GM18909 (cell line): ENCODE data around the gene MTTP.

Experiments
- ATAC-seq: cut with Tn5 transposase; IDR thresholded peaks from one replicate; pipeline ENCODE4 v1.9.1; 2021; ENCODE audit warnings: mild to moderate bottlenecking; ENCODE audit not compliant: unreplicated experiment, poor library complexity

The MTTP gene

DNA sequence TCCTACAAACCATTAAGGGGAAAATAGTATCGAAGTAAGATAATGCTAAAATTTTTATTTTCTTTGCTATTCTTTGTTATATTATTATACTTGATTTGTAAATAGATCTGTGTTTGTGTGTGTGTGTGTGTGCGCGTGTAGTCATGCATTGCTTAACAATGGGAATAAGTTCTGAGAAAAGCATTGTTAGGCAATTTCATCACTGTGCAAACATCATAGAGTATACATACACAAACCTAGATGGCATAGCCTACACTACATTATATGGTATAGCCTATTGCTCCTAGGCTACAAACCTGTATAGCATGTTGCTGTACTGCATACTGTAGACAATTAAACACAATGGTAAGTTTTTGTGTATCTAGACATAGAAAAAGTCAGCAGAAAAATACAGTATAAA is 17.1 kb downstream of the MTTP start:
- no peak for ATAC-seq

DNA sequence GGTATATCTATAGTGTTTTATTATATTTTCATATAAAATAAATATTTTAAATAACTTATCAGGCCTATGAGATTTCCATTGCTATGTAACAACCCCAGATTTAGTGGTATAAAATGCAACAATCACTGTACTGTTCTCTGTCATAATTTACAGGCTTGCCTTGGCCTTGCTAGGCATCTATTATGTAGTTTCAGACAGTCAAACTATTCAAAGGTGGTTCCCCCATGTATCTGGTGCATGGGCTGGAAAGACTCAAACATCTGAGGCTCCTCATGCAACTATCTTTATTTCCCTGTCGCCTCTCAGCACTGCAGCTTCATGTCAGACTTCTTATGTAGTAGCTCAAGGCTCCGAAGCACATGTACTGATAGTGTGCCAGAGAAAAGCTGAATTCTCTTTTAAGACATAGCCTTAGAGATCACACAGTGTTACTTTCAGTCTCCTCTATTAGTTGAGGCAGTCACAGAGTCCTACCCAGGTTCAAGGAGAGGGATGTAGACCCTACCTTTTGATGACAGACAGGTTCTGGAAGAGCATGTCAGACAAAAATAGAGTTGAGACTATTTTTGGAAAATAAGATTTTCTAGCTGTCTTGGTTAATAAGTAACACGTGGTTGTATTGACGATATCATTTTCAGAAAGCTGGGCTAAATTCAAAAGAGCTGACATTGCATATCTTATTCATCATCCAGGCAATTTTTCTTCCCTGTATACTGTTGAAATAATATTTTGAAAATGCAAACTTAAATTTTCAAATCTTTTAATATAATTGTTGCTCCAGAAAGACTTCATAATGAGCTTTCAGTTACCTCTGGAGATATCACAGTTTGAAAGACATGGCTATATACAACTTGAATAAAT is 19.4 kb downstream of the MTTP start:
- peak; percentile 89 for ATAC-seq

DNA sequence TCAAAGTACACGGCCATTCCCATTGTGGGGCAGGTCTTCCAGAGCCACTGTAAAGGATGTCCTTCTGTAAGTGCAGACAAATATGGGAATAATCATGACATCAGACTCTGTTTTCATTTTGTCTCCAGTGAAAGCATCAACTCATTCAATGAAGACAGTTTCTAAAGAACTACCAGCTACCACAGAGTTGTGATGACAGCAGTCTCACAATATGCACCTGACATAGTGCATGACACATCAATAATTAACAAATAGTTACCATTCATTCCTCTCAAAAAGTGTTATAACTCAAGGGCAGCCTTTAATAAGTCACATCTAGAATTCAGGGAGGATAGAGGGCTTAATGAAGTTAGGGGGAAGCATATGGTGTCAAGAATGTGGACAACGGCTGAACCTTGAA is 20.2 kb downstream of the MTTP start:
- peak; percentile 50 for ATAC-seq

DNA sequence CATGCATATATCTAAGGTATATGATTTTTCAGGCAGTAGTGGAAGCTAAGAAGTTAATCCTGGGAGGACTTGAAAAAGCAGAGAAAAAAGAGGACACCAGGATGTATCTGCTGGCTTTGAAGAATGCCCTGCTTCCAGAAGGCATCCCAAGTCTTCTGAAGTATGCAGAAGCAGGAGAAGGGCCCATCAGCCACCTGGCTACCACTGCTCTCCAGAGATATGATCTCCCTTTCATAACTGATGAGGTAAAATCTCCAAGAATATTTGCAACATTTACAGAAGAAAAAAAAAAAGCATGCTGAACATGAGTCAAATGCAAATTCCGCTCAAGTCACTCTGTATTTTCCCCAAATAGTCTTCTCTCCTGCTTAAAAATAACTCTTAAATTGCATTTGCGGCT is 32.1 kb downstream of the MTTP start:
- no peak for ATAC-seq

DNA sequence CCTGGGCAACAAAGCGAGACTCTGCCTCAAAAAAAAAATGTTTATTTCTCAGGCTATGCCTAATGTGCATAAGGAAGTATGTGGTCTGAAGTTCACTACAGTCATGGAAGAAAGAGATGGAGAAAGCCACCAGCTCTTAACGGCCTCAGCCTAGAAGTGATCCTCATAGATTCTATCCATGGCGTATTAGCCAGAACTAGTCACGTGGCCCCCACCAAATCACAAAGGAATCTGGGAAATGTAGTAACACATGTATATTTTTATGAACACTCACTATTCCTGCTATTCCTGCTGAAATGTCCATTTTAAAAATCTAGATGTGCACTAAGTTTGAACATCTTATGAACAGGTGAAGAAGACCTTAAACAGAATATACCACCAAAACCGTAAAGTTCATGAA is 33.8 kb downstream of the MTTP start:
- no peak for ATAC-seq

DNA sequence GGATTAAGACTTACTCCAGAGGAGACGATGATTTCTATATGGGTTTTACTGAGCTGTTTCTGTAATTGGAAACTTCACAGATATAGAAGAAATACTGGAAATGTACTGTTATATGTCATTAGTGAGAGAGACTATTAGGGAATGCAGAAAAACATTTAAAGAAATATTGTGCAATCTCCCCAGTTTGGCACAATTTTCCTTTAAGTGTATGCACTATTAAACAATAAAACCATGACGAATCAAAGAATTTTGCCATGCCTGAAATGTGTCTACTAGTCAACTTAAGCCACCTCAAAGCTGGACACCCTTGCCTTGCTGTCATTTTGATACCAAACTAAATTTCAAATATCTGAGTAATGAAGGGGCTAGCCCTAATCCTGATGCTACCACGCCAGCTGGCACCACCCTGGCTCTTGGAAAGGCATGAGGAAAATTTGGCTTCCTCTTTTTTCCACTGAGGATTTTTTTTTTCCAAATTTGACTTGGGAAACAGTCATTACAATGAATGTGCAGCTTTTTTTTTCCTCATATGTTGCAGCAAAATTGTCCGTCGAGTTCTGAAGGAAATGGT is 36.1 kb downstream of the MTTP start:
- no peak for ATAC-seq

DNA sequence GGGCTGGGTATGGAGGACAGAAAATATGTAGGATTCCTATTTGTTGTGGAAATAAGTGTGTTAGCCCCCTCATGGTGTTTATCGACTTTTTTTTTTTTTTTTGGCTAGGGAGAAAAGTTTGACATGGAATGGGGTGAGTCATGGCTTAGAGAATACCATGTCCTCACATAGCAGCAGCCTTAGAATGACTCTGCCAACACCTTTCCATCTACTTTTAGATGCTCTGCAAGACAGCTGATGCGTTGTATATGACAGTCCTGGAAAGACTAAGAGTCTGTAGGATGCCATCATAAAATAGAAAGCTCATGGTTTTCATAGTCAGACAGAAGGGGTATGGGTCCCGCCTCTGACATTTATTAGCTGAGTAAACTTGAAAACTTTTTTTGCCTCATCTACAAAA is 37.7 kb downstream of the MTTP start:
- ATAC-seq = no peak

DNA sequence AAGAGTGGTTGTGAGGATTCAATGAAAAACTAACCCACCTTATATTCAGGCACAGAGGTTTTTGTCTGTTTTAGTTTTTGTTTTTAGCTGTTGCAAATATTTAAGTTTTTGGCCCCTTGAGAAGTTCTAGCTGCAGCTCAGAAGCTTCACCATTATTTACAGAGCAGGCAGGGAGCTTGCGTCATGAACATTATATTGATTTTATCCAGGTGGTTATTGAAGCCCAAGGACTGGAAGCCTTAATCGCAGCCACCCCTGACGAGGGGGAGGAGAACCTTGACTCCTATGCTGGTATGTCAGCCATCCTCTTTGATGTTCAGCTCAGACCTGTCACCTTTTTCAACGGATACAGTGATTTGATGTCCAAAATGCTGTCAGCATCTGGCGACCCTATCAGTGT is 38.1 kb downstream of the MTTP start:
- no peak for ATAC-seq

DNA sequence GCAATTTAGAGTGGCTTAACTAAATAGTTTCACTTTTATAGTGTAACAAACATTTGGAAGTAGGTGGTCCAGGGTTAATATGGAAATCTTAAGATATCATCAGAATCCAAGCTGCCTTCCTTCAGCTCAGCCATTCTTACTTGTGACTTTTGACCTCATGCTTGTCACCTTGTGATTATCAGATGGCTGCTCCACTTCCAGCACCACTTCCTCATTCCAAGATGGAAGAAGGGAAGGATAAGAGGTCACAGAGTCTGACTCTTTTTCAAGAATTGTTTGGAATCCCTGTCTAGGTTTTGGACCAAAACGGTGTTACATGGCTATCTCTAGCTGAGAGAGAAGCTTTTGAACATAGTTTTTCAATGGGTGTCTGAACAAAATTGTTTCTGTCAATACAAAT is 39.9 kb downstream of the MTTP start:
- ATAC-seq = no peak

DNA sequence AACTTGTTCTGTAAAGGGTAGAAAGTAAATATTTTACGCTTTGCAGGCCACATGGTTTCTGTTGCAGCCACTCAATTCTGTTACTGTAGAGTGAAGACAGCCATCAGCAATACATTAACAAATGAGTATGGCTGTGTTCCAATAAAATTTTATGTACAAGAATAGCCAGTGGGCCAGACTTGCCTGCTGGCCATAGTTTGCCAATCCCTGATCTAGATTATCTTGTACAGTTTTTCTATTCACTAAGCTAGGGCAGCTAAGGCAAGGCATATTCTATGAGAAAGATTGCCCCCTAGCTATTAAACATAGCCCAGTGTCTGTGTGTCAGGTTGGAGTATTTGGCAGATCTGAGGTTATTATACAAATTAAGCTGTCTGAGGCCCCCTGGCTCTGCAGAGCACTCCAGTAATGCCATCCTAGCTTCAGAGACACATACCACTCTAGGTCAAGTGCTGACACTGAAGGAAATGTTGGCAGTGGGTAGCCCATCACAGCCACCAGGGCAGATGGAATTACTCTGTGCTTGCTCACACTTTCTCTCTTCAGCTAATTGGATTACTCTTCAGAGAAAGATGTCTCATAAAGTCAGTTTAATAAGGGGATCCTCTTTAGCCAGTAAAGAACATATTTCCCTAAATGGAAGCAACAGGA is 40.7 kb downstream of the MTTP start:
- no peak for ATAC-seq

DNA sequence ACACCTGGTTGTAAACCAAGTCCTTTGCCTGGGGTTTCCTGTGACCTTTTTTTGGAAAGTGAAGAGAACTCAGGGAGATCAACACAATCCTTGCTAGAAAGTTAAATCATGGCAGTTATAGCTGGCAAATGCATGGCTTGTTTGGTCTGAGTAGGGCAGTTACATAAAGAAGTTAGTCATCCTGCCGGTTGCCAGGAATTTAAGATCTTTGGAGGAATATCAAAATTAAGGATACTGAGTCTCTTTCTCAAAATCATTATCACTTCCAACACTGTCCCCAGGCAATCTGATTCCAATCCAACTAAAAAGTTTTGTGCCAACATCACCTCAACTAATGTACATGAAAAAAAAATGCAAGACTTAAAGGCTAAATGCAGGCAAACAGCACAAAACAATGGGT is 42.8 kb downstream of the MTTP start:
- ATAC-seq = no peak

DNA sequence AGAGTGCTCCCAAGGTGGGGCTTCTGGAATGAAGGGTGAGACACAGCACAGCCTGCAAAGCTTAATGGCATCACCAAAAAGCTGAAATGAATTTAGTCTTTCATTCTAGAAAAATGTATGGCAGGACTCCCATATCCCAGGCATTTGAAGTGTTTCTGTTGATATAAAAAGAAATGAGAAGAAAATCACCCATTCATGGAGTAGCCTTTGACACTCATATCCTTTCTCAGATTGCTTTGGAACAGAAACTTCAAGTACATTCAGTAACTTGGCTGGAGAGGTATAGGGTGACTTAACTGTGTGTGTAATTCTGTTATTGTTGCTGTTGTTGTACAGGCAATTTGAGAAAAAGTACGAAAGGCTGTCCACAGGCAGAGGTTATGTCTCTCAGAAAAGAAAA is 47.7 kb downstream of the MTTP start:
- ATAC-seq = no peak

DNA sequence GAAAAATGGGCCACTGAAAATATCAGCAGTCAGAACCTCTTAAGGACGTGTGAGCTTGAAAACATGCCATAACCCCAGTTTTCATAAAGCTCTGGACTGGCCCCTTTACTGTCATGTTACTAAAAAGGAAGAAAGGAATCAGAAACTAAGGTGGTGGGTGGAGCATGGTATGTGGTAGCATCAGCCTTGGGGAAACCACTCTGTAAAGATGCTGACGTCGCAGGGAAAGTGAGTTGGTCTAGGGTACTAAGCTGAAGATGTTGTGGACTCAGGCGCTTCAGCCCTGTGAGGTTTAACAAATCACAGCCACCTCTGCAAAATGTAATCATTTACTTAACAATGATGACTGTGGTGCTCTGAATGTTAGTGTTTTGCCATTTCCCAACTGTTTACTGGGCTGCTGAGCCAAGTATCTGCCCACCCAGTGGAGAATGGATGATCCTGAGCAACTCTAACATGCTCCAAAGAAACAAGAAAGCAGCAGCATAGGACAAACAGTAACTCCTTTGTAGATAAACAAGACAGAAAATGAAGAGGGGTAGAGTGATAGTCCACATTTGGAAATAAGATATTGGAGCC is 49.6 kb downstream of the MTTP start:
- peak; percentile 59 for ATAC-seq

DNA sequence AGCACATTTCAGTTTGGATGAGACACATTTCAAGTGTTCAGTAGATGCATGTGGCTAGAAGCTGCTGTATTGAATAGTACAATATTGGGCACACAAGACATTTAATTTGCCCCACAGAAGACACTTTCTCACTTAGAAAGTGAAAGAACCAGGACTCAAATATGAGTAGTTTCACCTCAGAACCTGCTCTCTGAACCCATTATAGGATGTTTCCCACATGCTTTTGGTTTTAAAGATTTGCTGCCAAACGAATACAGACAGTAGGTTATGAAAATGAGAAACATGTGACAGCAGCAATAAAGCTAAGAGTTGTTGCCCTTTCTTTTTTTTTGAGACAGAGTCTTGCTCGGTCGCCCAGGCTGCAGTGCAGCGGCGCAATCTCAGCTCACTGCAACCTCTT is 50.7 kb downstream of the MTTP start:
- ATAC-seq = peak; percentile 60

DNA sequence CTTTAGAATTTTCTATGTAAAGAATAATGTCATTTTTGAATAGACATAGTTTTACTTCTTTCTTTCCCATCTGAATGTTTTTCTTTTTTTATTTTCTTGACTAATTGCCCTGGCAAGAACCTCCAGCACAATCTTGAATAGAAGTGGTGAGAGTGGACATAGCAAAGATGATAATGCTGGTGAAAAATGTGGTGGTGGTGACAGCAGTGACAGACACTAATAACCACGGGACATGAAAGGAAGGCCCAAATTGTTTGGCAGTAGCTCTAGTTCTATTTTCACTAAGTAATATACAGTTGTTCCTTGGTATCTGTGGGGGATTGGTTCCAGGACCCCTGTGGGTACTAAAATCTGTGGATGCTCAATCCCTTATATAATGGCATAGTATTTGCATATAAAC is 53.4 kb downstream of the MTTP start:
- no peak for ATAC-seq

DNA sequence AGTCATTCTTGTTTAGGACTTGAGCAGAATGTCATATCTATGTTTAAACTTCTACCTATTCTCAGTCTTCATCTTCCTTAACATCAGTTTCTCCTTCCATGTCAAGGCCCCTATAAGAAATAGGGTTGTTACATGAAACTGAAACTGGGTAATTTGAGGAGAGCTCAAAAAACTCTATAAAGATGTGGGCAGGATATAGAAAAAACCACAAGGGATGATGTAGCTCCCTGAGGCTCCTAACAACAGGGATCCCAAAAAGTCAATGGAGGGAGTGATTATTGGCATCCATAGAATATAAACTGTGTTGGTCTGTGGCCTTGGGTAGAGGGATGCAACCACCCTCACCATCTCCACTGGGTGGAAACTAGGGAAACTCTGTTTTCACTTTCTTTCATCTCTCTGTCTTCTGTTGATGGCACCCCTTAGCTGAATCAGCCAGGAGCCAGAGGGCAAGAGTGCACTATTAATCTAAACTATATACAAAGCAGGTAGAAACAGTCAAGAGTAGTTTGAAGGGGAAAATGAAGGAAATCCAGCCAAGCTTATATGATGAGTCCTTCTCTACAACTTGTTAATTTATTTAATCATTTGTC is 55.4 kb downstream of the MTTP start:
- ATAC-seq = no peak

DNA sequence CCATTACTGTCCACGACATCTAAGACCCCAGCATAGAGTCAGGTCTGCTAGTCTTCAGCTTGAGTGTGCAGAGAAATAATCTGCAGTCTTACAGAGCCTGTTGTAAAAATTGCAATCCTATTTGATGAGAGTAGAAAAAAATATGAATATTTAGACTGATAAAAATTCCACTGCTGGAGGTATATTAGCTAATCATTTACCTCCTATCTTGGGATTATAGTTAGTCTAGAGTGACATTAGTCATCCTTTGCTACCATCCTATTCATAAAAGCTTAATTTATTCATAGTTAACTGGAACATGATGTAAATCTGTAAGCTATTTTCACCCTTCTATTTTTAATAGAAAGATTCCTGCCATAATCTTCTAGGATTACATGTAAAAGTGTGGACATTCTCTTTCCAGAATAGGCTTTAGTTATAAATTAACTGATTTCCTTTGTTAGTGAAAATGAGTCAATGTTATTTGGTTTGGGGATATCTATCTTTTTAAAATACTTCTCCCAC is 56.3 kb downstream of the MTTP start:
- no peak for ATAC-seq

DNA sequence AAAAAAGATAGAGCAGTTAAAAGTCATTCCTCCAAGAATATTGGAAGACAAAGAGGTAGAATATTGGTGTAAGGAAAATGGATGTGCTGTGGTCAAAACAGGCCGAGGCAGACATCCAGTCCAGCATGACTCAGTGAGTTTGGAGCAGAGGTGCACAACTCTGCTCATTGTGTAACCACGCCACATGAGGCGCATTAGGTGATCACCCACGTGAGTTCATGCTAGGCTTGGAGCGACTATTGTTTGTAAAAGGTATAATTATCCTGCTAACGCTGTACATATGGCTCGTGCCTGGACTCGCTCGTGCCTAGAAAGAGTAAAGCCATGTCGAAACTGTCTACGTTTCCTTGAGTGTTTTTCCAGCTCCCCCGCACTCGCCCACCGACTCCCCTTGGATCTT is 59.1 kb downstream of the MTTP start:
- ATAC-seq = no peak

DNA sequence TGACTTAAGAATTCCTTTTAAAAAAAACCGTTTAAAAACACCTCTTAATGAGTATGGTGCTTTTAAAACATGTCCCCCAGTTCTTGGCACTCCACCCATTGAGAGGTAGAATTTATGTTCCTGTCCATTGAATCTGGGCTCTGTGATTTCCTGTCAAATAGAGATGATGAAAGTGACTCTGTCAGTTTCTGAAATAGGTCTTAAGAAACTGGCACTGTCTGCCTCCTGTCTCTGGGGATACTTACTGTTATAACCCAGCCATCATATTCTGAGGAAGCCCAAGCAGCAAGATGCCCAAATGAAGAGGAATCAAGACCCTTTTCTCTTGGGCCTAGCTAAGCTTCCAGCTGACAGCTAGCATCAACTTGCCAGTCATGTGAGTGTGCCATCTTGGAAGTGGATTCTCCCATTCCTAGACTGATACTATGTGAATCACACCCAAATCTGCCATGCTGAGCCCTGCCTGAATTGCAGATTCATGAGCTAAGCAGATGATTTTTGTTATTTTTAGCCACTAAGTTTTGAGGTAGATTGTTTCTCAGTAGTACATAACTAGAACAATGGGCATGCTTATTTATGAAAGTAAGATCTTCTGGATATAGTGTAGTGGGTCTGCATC is 60.2 kb downstream of the MTTP start:
- no peak for ATAC-seq

DNA sequence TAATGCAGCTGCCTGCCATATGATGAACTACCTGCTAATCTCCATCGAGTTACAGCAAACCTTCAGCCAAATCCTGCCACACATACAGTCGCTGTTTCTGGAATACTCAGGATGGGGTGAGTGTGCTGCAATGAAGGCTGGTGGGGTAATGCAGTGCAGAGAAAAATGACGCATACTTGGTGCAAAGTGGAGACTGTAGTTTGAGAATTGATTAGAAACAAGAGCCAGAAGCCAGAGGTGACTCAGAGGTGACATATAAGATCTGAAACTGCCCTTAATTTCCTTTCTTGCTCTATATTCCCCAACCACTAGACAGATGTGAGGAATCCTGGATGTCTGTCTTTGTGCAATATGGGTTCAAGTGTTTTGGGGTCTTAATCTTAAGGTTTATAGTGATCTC is 61.0 kb downstream of the MTTP start:
- ATAC-seq = no peak
